OCI-LY7 (cell line): ENCODE results near the gene LRP1B. TPM values are rescaled to one million over a fixed set of nuclear protein-coding genes. Genes with fewer than 3 reads are reported as not detected.

Experiments
- BruUV-seq: library from RNA; stranded (reverse); fragments of 400-500 nt; replicated peaks from 2 replicates; lab custom pipeline; 2021; lab: Mats Ljungman, UMichigan
- CTCF ChIA-PET: fragments of 300-600 bp; sonication (Branson Sonifier 250); formaldehyde crosslinking; loops from one replicate; lab custom pipeline; 2022; ENCODE audit warnings: antibody characterized with exemption; ENCODE audit not compliant: unreplicated experiment; lab: Charles Lee
- POLR2A ChIA-PET: fragments of 300-600 bp; sonication (Branson Sonifier 250); formaldehyde crosslinking; loops from one replicate; lab custom pipeline; 2022; ENCODE audit warnings: antibody characterized with exemption; lab: Charles Lee
- DNase-seq: peaks from one replicate; pipeline ENCODE4 v3.0.0-alpha.2; 2015; ENCODE audit warnings: low spot score
- H2AFZ ChIP-seq: fragments of 200-600 bp; sonication (generic), shearing (Covaris generic); 2 replicates; pipeline ENCODE4 v1.6.1; 2014; ENCODE audit warnings: mild to moderate bottlenecking, antibody characterized with exemption, low read length, moderate library complexity
- H3K27ac ChIP-seq: fragments of 200-600 bp; sonication (generic); 2 replicates; pipeline ENCODE4 v1.5.1; 2014; ENCODE audit warnings: mixed run types, low read depth, mild to moderate bottlenecking, moderate library complexity, low read length, inconsistent platforms; ENCODE audit not compliant: poor library complexity, severe bottlenecking
- H3K36me3 ChIP-seq: fragments of 200-600 bp; sonication (generic); 2 replicates; pipeline ENCODE4 v1.6.1; 2014; ENCODE audit warnings: mild to moderate bottlenecking, antibody characterized with exemption, low read length, moderate library complexity, mixed read lengths; ENCODE audit not compliant: insufficient read depth
- H3K4me1 ChIP-seq: fragments of 200-600 bp; sonication (generic); 2 replicates; pipeline ENCODE4 v1.5.1; 2014; ENCODE audit warnings: mild to moderate bottlenecking, low read length; ENCODE audit not compliant: insufficient read depth, poor library complexity, severe bottlenecking
- H3K4me2 ChIP-seq: fragments of 200-600 bp; sonication (generic); 2 replicates; pipeline ENCODE4 v1.6.1; 2014; ENCODE audit warnings: mild to moderate bottlenecking, low read length
- H3K4me3 ChIP-seq: fragments of 200-600 bp; sonication (generic); 2 replicates; pipeline ENCODE4 v1.5.1; 2014; ENCODE audit warnings: mild to moderate bottlenecking, low read depth, low read length; ENCODE audit not compliant: poor library complexity, severe bottlenecking
- H3K79me2 ChIP-seq: fragments of 200-600 bp; sonication (generic); 2 replicates; pipeline ENCODE4 v1.6.1; 2016; ENCODE audit warnings: low read depth, mild to moderate bottlenecking, low read length, moderate library complexity, mixed read lengths; ENCODE audit not compliant: insufficient read depth
- H3K9me2 ChIP-seq: fragments of 200-600 bp; sonication (generic); 2 replicates; pipeline ENCODE4 v1.6.1; 2016; ENCODE audit warnings: mild to moderate bottlenecking, low read length, mixed read lengths; ENCODE audit not compliant: insufficient read depth
- H3K9me3 ChIP-seq: fragments of 200-600 bp; sonication (generic); 2 replicates; pipeline ENCODE4 v1.6.1; 2014; ENCODE audit warnings: mild to moderate bottlenecking, mixed run types, low read length, mixed read lengths
- H4K20me1 ChIP-seq: fragments of 200-600 bp; sonication (generic); 2 replicates; pipeline ENCODE4 v1.6.1; 2014; ENCODE audit warnings: mild to moderate bottlenecking, antibody characterized with exemption, low read length, moderate library complexity, mixed read lengths; ENCODE audit not compliant: insufficient read depth
- EZH2phosphoT487 ChIP-seq: fragments of 200-600 bp; sonication (generic); IDR thresholded peaks from 2 replicates; pipeline ENCODE4 v1.6.1; 2018; ENCODE audit warnings: low read depth, borderline replicate concordance, mild to moderate bottlenecking, mixed run types, antibody characterized with exemption, low read length, moderate library complexity, mixed read lengths
- intact Hi-C: fragments of 100-400 bp; cut with micrococcal nuclease; formaldehyde crosslinking; loops from one replicate; pipeline ENCODE4 v1.10.0; 2022; ENCODE audit not compliant: unreplicated experiment
- total RNA-seq, 2 experiments: library from RNA; depleted of rRNA in 1 of 2; stranded (reverse); fragments of >200 nt in 1 of 2; shearing (Covaris generic) in 1 of 2; gene quantifications; 2 replicates each; pipeline ENCODE4 v1.2.3, GENCODE V29; 2014 to 2022
- TF ChIP-seq, protein P1 (sequence below): fragments of 200-600 bp; sonication (generic); conservative IDR thresholded peaks from 2 replicates; pipeline ENCODE4 v1.5.1; 2014; ENCODE audit warnings: mild to moderate bottlenecking, antibody characterized with exemption, low read length, moderate library complexity, mixed read lengths

LRP1B gene
- total RNA-seq, 2 experiments from 2014 or later: not detected

- H2AFZ ChIP-seq: no peak overlapping the region
- no peak for DNase-seq
- no peak overlapping the region for H3K27ac ChIP-seq
- TF ChIP-seq, protein P1, sequence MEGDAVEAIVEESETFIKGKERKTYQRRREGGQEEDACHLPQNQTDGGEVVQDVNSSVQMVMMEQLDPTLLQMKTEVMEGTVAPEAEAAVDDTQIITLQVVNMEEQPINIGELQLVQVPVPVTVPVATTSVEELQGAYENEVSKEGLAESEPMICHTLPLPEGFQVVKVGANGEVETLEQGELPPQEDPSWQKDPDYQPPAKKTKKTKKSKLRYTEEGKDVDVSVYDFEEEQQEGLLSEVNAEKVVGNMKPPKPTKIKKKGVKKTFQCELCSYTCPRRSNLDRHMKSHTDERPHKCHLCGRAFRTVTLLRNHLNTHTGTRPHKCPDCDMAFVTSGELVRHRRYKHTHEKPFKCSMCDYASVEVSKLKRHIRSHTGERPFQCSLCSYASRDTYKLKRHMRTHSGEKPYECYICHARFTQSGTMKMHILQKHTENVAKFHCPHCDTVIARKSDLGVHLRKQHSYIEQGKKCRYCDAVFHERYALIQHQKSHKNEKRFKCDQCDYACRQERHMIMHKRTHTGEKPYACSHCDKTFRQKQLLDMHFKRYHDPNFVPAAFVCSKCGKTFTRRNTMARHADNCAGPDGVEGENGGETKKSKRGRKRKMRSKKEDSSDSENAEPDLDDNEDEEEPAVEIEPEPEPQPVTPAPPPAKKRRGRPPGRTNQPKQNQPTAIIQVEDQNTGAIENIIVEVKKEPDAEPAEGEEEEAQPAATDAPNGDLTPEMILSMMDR: no peak
- TF ChIP-seq EZH2phosphoT487: no peak
- intact Hi-C loops: no loop called here
- H3K79me2 ChIP-seq: no peaks in the 10 kb centered on the region
- no peaks in the 10 kb centered on the region for H3K9me3 ChIP-seq
- POLR2A ChIA-PET: no interaction called here
- BruUV-seq: no TSS peak
- H3K4me2 ChIP-seq: no peak overlapping the region
- no peak overlapping the region for H3K4me3 ChIP-seq
- no peaks in the 10 kb centered on the region for H3K4me1 ChIP-seq
- no peaks in the 10 kb centered on the region for H3K36me3 ChIP-seq
- no peaks in the 10 kb centered on the region for H3K9me2 ChIP-seq
- CTCF ChIA-PET: no interaction called here
- no peaks in the 10 kb centered on the region for H4K20me1 ChIP-seq
These were observed 406.4 kb downstream of the LRP1B start for GRCh38 chr2:141724426-141724825.

DNA sequence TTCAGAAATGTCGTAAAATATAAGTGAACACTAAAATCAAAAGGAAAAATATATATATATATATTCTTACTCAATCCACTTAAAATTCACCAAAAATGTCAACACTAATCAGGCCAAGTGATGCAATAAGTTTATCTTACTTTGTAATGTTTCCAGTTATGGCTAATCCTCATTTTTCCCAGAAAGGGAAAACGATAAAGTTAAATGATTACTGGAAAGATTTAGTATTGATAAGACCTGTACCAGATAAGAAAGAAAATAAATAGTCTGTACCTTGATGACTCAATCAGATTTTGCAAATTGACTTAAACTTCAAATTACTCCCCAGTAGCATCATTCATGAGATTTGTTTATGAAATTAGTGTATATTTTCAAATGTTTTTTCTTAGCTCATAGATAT is 407.0 kb downstream of the LRP1B start:
- intact Hi-C loops: no loop called here
- Histone ChIP-seq H3K4me1 (no peaks in the 10 kb centered on the region), H4K20me1 (no peaks in the 10 kb centered on the region), H3K9me2 (no peaks in the 10 kb centered on the region), H3K36me3 (no peaks in the 10 kb centered on the region), H3K79me2 (no peaks in the 10 kb centered on the region), H3K9me3 (no peaks in the 10 kb centered on the region), H3K4me3 (no peak overlapping the region), H3K27ac (no peak overlapping the region), H3K4me2 (no peak overlapping the region), H2AFZ (no peak overlapping the region)
- CTCF ChIA-PET: no interaction called here
- no peak for DNase-seq
- no peak for TF ChIP-seq EZH2phosphoT487
- TF ChIP-seq, protein P1: no peak
- no TSS peak for BruUV-seq
- POLR2A ChIA-PET: no interaction called here

DNA sequence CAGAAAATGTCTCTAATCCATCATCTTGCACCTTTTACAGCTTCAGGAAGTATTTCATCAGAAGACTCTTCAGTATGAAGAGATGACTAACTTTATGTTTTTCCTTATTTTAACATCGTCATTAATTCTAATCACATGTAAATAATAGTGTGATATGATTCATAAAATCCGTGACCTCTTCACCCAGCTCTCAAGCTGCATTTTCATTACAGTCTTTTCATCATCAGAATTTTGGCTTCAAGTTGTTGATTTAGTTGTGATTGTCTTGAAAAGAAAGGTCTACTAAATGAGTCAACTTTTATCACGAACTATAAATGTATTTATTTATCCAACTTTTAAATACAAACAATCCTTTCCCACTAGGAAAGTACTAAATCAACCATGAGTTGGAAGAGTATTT is 410.3 kb downstream of the LRP1B start:
- Histone ChIP-seq H2AFZ (no peak overlapping the region), H3K9me3 (no peaks in the 10 kb centered on the region), H3K79me2 (no peaks in the 10 kb centered on the region), H3K27ac (no peak overlapping the region), H3K36me3 (no peaks in the 10 kb centered on the region), H3K4me1 (no peaks in the 10 kb centered on the region), H3K4me2 (no peak overlapping the region), H4K20me1 (no peaks in the 10 kb centered on the region), H3K9me2 (no peaks in the 10 kb centered on the region), H3K4me3 (no peak overlapping the region)
- DNase-seq: no peak
- no TSS peak for BruUV-seq
- POLR2A ChIA-PET: no interaction called here
- CTCF ChIA-PET: no interaction called here
- intact Hi-C loops: no loop called here
- no peak for TF ChIP-seq EZH2phosphoT487
- TF ChIP-seq, protein P1: no peak
